ENCODE data around the gene JPT2.

Gene JPT2

GRCh38 chr16:1734123-1734522, 56.0 kb downstream of the JPT2 start:
- no peak for TF ChIP-seq ZSCAN23 (tag by site-specific recombination; IDR thresholded peaks at IDR 0.05)
- no peak for TF ChIP-seq ZNF23 (tag by site-specific recombination; IDR thresholded peaks at IDR 0.05; ENCODE audit: borderline replicate concordance)
- no peak for TF ChIP-seq ZBTB8A (tag by site-specific recombination; IDR thresholded peaks at IDR 0.05)
- no peak for TF ChIP-seq ZSCAN16 (tag by site-specific recombination; IDR thresholded peaks at IDR 0.05)
- POLR2A ChIA-PET, result no interaction called here
- H3K27ac ChIP-seq (ENCODE audit: extremely low read depth, low read depth, low read length), result no peak overlapping the region
- no peaks in the 10 kb centered on the region for H3K9me3 ChIP-seq (ENCODE audit: control insufficient read depth, insufficient read depth, low read depth, low read length)
- CTCF ChIA-PET, result no interaction called here
- no peak overlapping the region for H3K4me3 ChIP-seq (ENCODE audit: low read depth, low read length)
- H3K4me1 ChIP-seq (ENCODE audit: control insufficient read depth, insufficient read depth, low read length), result no peaks in the 10 kb centered on the region
- peaks cover 6 to 57% of the 10 kb centered on the region in 2 experiments; a peak in 2 of 3 replicates for H3K36me3 ChIP-seq (ENCODE audit: control insufficient read depth in 2 of 2, insufficient read depth in 1 of 2, low read length in 2 of 2)

GRCh38 chr16:1734816-1735215, 56.7 kb downstream of the JPT2 start:
- ChIA-PET CTCF (no interaction called here), POLR2A (no interaction called here)
- TF ChIP-seq ZNF677 (tag by site-specific recombination; IDR thresholded peaks at IDR 0.05) (no peak), BCL11A (tag by site-specific recombination; IDR thresholded peaks at IDR 0.05; ENCODE audit: low read depth) (no peak), ZNF521 (tag by site-specific recombination; IDR thresholded peaks at IDR 0.05) (no peak), ZNF23 (tag by site-specific recombination; IDR thresholded peaks at IDR 0.05; ENCODE audit: borderline replicate concordance) (no peak), ZNF658 (tag by site-specific recombination; IDR thresholded peaks at IDR 0.05) (no peak), ZNF37A (tag by site-specific recombination; IDR thresholded peaks at IDR 0.05) (no peak)
- Histone ChIP-seq H3K27ac (ENCODE audit: extremely low read depth, low read depth, low read length) (no peak overlapping the region), H3K9me3 (ENCODE audit: control insufficient read depth, insufficient read depth, low read depth, low read length) (no peaks in the 10 kb centered on the region), H3K36me3 (ENCODE audit: control insufficient read depth in 2 of 2, insufficient read depth in 1 of 2, low read length in 2 of 2) (peaks cover 5 to 56% of the 10 kb centered on the region in 2 experiments; a peak in 2 of 3 replicates), H3K4me3 (ENCODE audit: low read depth, low read length) (no peak overlapping the region), H3K4me1 (ENCODE audit: control insufficient read depth, insufficient read depth, low read length) (no peaks in the 10 kb centered on the region)

- no peaks in the 10 kb centered on the region for H3K9me3 ChIP-seq (ENCODE audit: control insufficient read depth, insufficient read depth, low read depth, low read length)
- no peaks in the 10 kb centered on the region for H3K4me1 ChIP-seq (ENCODE audit: control insufficient read depth, insufficient read depth, low read length)
- H3K27ac ChIP-seq (ENCODE audit: extremely low read depth, low read depth, low read length), result no peak overlapping the region
- POLR2A ChIA-PET, result no interaction called here
- no peak overlapping the region for H3K4me3 ChIP-seq (ENCODE audit: low read depth, low read length)
- TF ChIP-seq IKZF3 (tag by site-specific recombination; IDR thresholded peaks at IDR 0.05) (no peak), ZNF18 (tag by site-specific recombination; IDR thresholded peaks at IDR 0.05) (0 out of 2 replicates have a peak, but pooled peaks have one; percentile 53)
- CTCF ChIA-PET, result no interaction called here
- peaks cover 0 to 57% of the 10 kb centered on the region in 2 experiments; a peak in 1 of 3 replicates for H3K36me3 ChIP-seq (ENCODE audit: control insufficient read depth in 2 of 2, insufficient read depth in 1 of 2, low read length in 2 of 2)
Measured at GRCh38 chr16:1740234-1740633, 62.2 kb downstream of the JPT2 start.

- Histone ChIP-seq H3K4me3 (ENCODE audit: low read depth, low read length) (no peak overlapping the region), H3K27ac (ENCODE audit: extremely low read depth, low read depth, low read length) (no peak overlapping the region), H3K9me3 (ENCODE audit: control insufficient read depth, insufficient read depth, low read depth, low read length) (no peaks in the 10 kb centered on the region), H3K4me1 (ENCODE audit: control insufficient read depth, insufficient read depth, low read length) (no peaks in the 10 kb centered on the region), H3K36me3 (ENCODE audit: control insufficient read depth in 2 of 2, insufficient read depth in 1 of 2, low read length in 2 of 2) (peaks cover 0 to 56% of the 10 kb centered on the region in 2 experiments; a peak in 1 of 3 replicates)
- ChIA-PET CTCF (no interaction called here), POLR2A (no interaction called here)
- TF ChIP-seq ZNF558 (tag by site-specific recombination; IDR thresholded peaks at IDR 0.05) (no peak), ZNF37A (tag by site-specific recombination; IDR thresholded peaks at IDR 0.05) (no peak), SP2 (tag by site-specific recombination; IDR thresholded peaks at IDR 0.05) (no peak), ZNF747 (tag by site-specific recombination; IDR thresholded peaks at IDR 0.05) (no peak), ZNF677 (tag by site-specific recombination; IDR thresholded peaks at IDR 0.05) (no peak), ZNF518A (tag by site-specific recombination; conservative IDR thresholded peaks at IDR 0.05; ENCODE audit: low read depth) (no peak), ZNF48 (tag by site-specific recombination; IDR thresholded peaks at IDR 0.05) (no peak), KLF1 (tag by site-specific recombination; IDR thresholded peaks at IDR 0.05) (no peak), HOXA7 (CRISPR knock-in tag; IDR thresholded peaks at IDR 0.05; ENCODE audit: borderline replicate concordance) (no peak), KLF16 (tag by site-specific recombination; IDR thresholded peaks at IDR 0.05) (no peak), ZNF658 (tag by site-specific recombination; IDR thresholded peaks at IDR 0.05) (no peak)
Measured at GRCh38 chr16:1740781-1741490, 62.9 kb downstream of the JPT2 start.
